ENCODE results near the gene RAE1. TPM values are rescaled to one million over a fixed set of nuclear protein-coding genes. Genes with fewer than 3 reads are reported as not detected.
A peak's percentile ranks its signal among the peaks of the same experiment; 100 is the strongest.

RAE1 gene
- total RNA-seq, 1 experiment from 2014 or later = 183 TPM

DNA sequence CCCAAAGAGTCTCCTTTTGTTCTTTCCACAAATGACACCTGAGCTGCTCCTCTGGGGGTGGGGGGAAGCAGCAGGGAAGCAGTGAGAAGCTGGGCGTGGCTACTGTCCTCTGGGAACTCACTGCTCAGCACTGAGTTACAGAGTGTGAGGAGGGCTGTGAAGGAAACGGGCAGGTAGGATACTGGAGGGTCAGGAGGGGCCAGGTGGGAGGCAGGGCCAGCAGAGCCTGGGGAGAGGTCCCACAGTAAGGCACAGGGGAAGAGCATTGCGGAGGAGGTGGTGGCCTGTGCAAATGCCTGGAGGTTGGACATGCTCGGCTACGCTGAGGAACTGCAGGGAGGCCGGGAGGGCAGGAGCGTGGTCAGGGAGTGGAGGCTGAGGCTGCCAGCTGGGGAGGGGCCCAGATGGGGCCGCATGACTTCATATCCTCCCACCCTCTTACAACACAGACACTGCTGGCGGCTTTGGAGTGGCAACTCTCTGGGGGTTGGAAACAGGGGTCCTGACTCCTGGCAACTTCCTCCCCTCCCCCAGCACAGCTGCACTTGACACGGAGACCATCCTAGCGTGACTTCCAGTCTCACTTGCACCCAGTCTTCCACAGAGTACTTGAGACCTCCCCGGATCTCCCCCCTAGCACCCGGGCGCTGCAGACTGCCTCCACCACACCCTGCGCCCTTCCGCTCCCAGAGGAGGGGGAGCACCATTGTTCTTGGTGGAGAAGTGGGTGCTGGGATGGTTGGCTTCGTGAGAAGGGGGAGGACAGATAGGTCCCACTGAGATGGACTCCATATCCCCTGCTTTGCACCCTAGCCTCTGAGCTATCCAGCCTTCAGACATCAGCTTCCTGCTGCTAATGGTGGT, 74.3 kb downstream of the RAE1 start:
- intact Hi-C loops (cut with micrococcal nuclease) = no loop called here
- no peaks in the 10 kb centered on the region for H3K36me3 ChIP-seq (ENCODE audit: low read depth, low read length)
- no peaks in the 10 kb centered on the region for H3K79me2 ChIP-seq (ENCODE audit: low read length)
- H3K4me2 ChIP-seq (ENCODE audit: low read length) = no peak overlapping the region
- ChIA-PET CTCF (no interaction called here), POLR2A (ENCODE audit: unreplicated experiment) (no interaction called here)
- H3K27me3 ChIP-seq (ENCODE audit: low read length) = no peaks in the 10 kb centered on the region
- H3K4me3 ChIP-seq (ENCODE audit: low read length) = no peak overlapping the region
- no peaks in the 10 kb centered on the region for H3F3A ChIP-seq (ENCODE audit: low read length, unreplicated experiment)
- H3K9me3 ChIP-seq (ENCODE audit: low read length) = no peaks in the 10 kb centered on the region
- ATAC-seq = peak; percentile 19; the same call in 1 of the 2 replicates
- H3K9ac ChIP-seq (ENCODE audit: low read length) = no peak overlapping the region
- no peak overlapping the region for H2AFZ ChIP-seq (ENCODE audit: low read length)
- no peaks in the 10 kb centered on the region for H3K9me2 ChIP-seq (replicated peaks; ENCODE audit: low read length)
- TF ChIP-seq, protein P1, sequence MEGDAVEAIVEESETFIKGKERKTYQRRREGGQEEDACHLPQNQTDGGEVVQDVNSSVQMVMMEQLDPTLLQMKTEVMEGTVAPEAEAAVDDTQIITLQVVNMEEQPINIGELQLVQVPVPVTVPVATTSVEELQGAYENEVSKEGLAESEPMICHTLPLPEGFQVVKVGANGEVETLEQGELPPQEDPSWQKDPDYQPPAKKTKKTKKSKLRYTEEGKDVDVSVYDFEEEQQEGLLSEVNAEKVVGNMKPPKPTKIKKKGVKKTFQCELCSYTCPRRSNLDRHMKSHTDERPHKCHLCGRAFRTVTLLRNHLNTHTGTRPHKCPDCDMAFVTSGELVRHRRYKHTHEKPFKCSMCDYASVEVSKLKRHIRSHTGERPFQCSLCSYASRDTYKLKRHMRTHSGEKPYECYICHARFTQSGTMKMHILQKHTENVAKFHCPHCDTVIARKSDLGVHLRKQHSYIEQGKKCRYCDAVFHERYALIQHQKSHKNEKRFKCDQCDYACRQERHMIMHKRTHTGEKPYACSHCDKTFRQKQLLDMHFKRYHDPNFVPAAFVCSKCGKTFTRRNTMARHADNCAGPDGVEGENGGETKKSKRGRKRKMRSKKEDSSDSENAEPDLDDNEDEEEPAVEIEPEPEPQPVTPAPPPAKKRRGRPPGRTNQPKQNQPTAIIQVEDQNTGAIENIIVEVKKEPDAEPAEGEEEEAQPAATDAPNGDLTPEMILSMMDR (conservative IDR thresholded peaks at IDR 0.05; ENCODE audit: low read depth, low read length) = no peak
- TF ChIP-seq EZH2phosphoT487 (IDR thresholded peaks at IDR 0.05; ENCODE audit: borderline replicate concordance, low read length) (no peak), EZH2 (IDR thresholded peaks at IDR 0.05; ENCODE audit: low read length, unreplicated experiment) (no peak)
- DNase-seq = no peak
- peaks cover 4% of the 10 kb centered on the region; the same call in 1 of the 2 replicates for H3K4me1 ChIP-seq (ENCODE audit: insufficient read depth, low read length)
- BruUV-seq (replicated peaks) = no TSS peak
- H3K27ac ChIP-seq (ENCODE audit: low read length) = no peak overlapping the region
- H4K20me1 ChIP-seq (ENCODE audit: low read length) = no peaks in the 10 kb centered on the region

DNA sequence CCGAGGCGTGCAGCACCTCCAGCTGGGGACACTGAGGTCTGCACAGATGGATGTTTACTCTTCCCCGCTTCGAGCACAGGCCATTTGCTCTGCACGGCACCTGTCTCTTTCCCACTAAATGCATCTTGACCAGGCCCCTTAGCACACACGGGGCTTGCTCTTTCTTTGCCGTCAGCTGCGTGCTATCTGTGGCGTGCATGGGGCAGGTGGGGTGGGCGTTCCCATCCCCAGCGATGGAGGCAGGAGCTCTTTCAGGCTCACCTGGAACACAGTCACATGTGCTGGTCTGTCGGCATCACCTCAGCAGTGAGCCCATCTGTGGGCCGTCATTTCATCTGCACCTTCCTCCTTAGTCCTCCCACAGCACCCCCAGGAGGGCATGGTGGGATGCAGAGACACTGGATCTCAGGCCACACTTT, 75.2 kb downstream of the RAE1 start:
- Histone ChIP-seq H3K79me2 (ENCODE audit: low read length) (no peaks in the 10 kb centered on the region), H2AFZ (ENCODE audit: low read length) (no peak overlapping the region), H3K9ac (ENCODE audit: low read length) (no peak overlapping the region), H3K4me1 (ENCODE audit: insufficient read depth, low read length) (peaks cover 4% of the 10 kb centered on the region; the same call in 1 of the 2 replicates), H3K36me3 (ENCODE audit: low read depth, low read length) (no peaks in the 10 kb centered on the region), H3K9me3 (ENCODE audit: low read length) (no peaks in the 10 kb centered on the region), H3K4me3 (ENCODE audit: low read length) (no peak overlapping the region), H3K4me2 (ENCODE audit: low read length) (no peak overlapping the region), H4K20me1 (ENCODE audit: low read length) (no peaks in the 10 kb centered on the region), H3K9me2 (replicated peaks; ENCODE audit: low read length) (no peaks in the 10 kb centered on the region), H3F3A (ENCODE audit: low read length, unreplicated experiment) (no peaks in the 10 kb centered on the region), H3K27ac (ENCODE audit: low read length) (no peak overlapping the region), H3K27me3 (ENCODE audit: low read length) (no peaks in the 10 kb centered on the region)
- no TSS peak for BruUV-seq (replicated peaks)
- TF ChIP-seq EZH2phosphoT487 (IDR thresholded peaks at IDR 0.05; ENCODE audit: borderline replicate concordance, low read length) = no peak
- TF ChIP-seq, protein P1 (conservative IDR thresholded peaks at IDR 0.05; ENCODE audit: low read depth, low read length) = no peak
- TF ChIP-seq EZH2 (IDR thresholded peaks at IDR 0.05; ENCODE audit: low read length, unreplicated experiment) = no peak
- DNase-seq = no peak
- no peak for ATAC-seq
- CTCF ChIA-PET = no interaction called here
- POLR2A ChIA-PET (ENCODE audit: unreplicated experiment) = no interaction called here
- intact Hi-C loops (cut with micrococcal nuclease) = no loop called here

DNA sequence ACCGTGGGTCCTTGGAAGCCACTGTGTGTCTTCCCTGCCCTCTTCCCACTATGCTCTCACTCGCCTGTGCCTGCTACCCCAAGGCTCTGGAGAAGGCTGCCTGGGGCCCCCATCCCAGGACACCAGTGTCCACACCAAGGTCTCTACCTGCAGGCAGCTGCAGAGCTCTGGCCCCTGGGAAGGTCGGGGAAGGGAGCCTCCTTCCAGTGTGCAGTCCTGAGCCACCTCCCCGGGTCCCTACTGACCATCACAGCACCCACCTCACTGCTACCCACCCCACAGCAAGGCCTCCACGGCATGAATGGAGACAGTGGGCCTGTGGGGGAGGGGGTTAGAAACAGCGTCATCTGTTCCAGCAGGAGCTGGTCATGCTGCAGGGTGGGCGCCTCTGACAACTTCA, 75.8 kb downstream of the RAE1 start:
- Histone ChIP-seq H3K79me2 (ENCODE audit: low read length) (no peaks in the 10 kb centered on the region), H3K27ac (ENCODE audit: low read length) (no peak overlapping the region), H3K4me2 (ENCODE audit: low read length) (no peak overlapping the region), H3K9me3 (ENCODE audit: low read length) (no peaks in the 10 kb centered on the region), H3K36me3 (ENCODE audit: low read depth, low read length) (no peaks in the 10 kb centered on the region), H4K20me1 (ENCODE audit: low read length) (no peaks in the 10 kb centered on the region), H3K9me2 (replicated peaks; ENCODE audit: low read length) (no peaks in the 10 kb centered on the region), H3K9ac (ENCODE audit: low read length) (no peak overlapping the region), H3F3A (ENCODE audit: low read length, unreplicated experiment) (no peaks in the 10 kb centered on the region), H2AFZ (ENCODE audit: low read length) (no peak overlapping the region), H3K4me1 (ENCODE audit: insufficient read depth, low read length) (peaks cover 4% of the 10 kb centered on the region; the same call in 1 of the 2 replicates), H3K4me3 (ENCODE audit: low read length) (no peak overlapping the region), H3K27me3 (ENCODE audit: low read length) (no peaks in the 10 kb centered on the region)
- BruUV-seq (replicated peaks) = no TSS peak
- intact Hi-C loops (cut with micrococcal nuclease) = no loop called here
- ChIA-PET CTCF (no interaction called here), POLR2A (ENCODE audit: unreplicated experiment) (no interaction called here)
- ATAC-seq = no peak
- TF ChIP-seq EZH2 (IDR thresholded peaks at IDR 0.05; ENCODE audit: low read length, unreplicated experiment) (no peak), EZH2phosphoT487 (IDR thresholded peaks at IDR 0.05; ENCODE audit: borderline replicate concordance, low read length) (no peak)
- TF ChIP-seq, protein P1 (conservative IDR thresholded peaks at IDR 0.05; ENCODE audit: low read depth, low read length) = no peak
- no peak for DNase-seq

Measured in PC-3 (cell line).